Hematopoietic multipotent progenitor cell treated with erythropoietin and hydrocortisone succinate and interleukin-3 and kit ligand, for 15 days (in vitro differentiated cells): ENCODE measurements around the gene ZNF8.
"Not testable (repeated sequence)": the region's sequence is repeated elsewhere in the genome, so short reads cannot be mapped to it uniquely, and the experiment has no call there.

Experiments
- DNase-seq: peaks from one replicate; pipeline ENCODE4 v3.0.0-alpha.2; 2015; ENCODE audit warnings: low spot score

The ZNF8 gene

DNA sequence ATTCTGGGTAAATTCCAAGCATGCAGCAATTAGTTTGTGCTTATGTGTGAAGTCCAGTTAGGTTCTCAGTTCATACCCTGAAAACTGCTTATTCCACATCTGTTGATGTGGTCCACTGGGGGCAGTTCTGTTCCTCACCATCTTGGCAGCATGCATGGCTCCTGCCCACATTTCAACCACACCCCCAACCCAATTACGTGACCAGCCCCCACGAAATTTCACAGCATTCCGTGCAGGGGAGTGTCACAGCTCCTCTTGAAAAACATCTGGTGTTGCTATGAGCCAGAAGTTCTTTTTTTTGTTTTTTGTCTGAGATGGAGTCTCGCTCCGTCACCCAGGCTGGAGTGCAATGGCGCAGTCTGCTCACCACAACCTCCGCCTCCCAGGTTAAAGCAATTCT, 17.3 kb downstream of the ZNF8 start:
- no peak for DNase-seq

DNA sequence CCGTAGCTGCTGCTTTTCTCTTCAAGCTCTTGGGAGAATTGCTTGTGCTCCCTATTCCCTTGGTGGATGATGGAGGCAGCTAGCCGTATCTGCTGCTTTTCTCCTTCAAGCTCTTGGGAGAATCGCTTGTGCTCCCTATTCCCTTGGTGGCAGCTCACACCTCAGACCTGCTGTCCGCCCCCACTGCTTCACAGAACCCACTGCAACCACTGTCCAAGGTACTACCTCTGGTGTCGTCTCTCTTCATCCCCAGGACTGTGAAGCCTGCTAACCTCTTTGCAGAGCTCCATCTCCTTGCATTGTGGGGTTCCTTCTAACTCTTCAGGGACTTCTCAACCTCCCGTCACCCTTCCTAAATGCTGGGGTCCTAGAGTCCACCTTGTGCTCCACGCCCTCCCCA, 21.9 kb downstream of the ZNF8 start:
- DNase-seq, result no peak

DNA sequence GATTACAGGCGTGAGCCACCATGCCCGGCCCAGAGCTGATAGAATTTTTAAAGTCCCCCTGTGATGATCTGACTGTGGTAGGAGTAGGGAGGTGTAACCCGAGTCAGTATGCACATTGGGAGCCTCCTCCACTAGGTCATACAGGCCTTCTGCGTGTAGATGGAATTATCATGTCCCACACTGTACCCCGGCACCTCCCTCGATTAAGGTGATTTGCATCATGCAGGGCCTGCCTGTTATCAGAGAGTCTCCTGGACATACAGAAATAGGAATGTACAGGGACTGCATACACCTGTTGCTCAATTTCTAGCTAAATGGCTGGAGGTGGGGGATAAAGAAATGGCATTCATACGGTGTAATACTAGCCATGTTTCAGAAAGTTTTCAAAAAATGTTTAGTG, 25.5 kb downstream of the ZNF8 start:
- DNase-seq, result no peak

DNA sequence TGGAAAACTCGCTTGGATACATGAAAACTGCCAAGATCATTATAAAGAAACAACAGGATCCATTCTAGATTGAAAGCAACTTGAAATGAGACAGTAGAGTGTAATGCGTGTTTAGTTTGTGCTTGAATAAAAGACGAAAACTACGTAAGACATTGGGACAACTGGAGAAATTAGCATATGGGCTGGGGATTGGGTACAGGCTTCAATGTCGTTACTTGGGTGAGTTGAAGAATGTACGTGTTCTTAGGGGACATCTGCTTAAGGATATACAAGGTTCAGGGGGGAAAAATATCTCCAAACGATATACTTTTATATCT, 26.0 kb downstream of the ZNF8 start:
- no peak for DNase-seq

GRCh38 chr19:58305065-58305931, 26.5 kb downstream of the ZNF8 start, which contains the start of gene ERVK3-1:
TSS of gene ERVK3-1 (plus strand) at chr19:58305377. CDS start at chr19:58312169, 6,792 bp downstream.
- peak; percentile 98 for DNase-seq

DNA sequence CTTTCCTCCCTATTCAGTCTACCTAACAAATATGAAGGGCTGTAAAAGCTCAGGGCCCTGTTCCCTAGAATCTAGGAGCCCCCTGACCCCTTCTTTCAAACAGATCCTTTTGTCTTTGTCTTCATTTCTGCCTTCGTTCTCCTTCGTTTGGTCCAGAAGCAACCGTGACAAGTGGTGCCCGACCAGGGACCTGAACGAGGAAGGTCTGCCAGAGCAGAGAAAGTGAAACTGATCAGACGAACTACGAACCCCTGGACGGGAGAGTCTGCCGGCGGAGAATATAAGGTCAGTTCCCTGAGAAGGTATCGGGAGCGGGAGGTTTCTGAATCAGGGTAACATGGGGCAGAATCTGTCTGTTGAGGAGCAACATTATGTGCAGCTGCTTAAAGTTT, 27.2 kb downstream of the ZNF8 start:
- no peak for DNase-seq

GRCh38 chr19:58307736-58308135, 29.0 kb downstream of the ZNF8 start:
- DNase-seq, result no peak

GRCh38 chr19:58310685-58311084, 31.9 kb downstream of the ZNF8 start:
- DNase-seq, result not testable (repeated sequence)

GRCh38 chr19:58311345-58311865, 32.6 kb downstream of the ZNF8 start:
- DNase-seq, result no peak

GRCh38 chr19:58315580-58315979, 36.8 kb downstream of the ZNF8 start:
- no peak for DNase-seq

GRCh38 chr19:58317476-58318072, 38.8 kb downstream of the ZNF8 start:
- peak; percentile 26 for DNase-seq

DNA sequence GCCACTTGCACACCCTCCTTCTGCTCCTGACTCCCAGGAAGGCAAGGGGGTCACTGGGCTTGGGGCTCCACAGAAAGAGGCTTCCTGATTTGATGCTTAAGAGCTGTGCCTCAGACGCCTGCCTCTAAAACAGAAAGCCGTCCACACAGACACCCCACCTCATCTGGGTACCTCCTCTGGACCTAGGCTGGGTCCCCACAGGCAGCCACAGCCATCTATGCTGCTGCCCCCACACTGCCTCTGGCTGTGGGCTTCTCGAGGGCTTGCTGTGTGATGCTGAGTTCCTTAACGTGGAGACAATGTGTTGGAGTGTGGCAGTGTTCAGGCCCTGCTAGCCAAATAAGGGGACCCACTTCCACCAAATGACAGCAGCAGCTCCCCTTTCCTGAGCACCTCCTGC, 39.5 kb downstream of the ZNF8 start:
- no peak for DNase-seq

DNA sequence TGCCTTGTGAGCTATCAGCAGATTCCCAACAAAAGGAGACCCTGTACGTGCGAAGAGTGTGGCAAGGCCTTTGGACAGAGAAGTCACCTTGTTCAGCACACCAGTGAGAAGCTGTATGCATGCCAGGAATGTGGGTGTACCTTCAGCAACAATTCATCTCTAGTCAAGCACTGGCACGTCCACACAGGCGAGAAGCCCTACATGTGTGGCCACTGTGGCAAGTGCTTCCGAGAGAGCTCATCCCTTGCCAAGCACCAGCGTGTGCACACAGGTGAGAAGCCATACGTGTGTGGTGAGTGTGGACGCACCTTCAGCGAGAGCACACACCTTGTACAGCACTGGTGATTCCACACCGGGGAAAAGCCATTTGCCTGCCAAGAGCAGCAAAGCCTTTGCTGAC, 40.5 kb downstream of the ZNF8 start:
- no peak for DNase-seq

GRCh38 chr19:58325311-58326022, 46.7 kb downstream of the ZNF8 start:
- DNase-seq, result no peak

- DNase-seq, result no peak
These were observed 47.8 kb downstream of the ZNF8 start for GRCh38 chr19:58326501-58326913.

DNA sequence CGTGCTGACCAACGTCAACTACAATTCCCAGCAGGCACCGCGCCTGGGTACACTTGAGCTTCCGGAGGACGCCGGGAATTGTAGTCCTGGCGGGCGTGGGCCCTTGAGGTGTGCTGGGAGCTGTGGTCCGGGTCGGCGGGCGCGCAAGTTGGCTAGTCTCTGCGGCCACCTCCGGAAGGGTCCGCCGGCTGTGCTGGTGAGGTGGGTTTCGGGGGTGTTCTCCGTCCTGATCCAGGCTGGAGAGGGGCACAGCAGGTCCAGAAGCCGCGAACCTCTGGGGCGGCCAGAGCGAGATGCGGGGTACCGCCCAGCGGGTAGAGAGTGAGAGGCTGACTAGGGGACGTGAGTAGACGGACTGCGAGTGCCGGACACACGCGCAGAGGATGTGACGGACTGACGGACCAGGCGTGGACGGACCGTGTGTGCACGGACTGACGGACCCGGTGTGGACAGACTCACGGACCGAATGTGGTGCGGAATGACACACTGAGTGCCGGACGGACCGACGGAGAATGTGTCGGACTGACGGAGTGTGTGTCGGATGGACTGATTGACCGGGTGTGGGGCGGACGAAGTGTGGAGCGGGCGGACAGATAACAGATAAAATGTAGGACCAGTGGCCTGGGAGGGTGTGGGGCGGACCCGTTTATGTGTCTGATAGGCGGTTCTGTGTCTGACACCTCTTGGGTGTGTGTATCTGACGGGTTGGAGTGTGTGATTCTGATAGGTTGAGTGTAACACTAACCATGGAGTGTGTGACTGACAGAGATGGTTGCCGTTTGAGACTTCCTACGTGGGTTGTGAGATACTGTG, 48.4 kb downstream of the ZNF8 start, which contains the start of gene ZSCAN22:
ZSCAN22 (plus strand) TSS at position 81 of the 813 bp plus-strand sequence. CDS start 7,809 bp downstream, outside the sequence.
- peak; percentile 95 for DNase-seq

- DNase-seq, result no peak
These were observed 50.2 kb downstream of the ZNF8 start for GRCh38 chr19:58328999-58329398.

DNA sequence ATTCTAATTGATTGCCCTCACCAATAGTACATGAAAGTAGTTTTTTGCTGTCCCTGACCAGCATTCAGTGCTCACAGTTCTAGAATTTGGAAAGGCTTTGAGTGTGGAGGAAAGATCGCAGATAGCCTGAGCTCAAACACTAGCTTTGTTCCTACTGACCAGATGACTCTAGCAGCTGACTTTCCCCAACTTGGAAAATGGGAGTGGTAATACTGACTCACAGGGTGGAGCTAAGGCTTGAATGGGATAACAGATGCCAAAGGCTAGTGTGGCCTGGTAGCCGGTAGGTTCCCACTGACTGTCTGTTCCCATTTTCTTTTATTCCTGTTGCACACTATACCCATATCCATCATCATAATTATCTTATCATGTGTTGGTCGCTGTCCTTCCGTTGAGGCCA, 51.7 kb downstream of the ZNF8 start:
- no peak for DNase-seq

DNA sequence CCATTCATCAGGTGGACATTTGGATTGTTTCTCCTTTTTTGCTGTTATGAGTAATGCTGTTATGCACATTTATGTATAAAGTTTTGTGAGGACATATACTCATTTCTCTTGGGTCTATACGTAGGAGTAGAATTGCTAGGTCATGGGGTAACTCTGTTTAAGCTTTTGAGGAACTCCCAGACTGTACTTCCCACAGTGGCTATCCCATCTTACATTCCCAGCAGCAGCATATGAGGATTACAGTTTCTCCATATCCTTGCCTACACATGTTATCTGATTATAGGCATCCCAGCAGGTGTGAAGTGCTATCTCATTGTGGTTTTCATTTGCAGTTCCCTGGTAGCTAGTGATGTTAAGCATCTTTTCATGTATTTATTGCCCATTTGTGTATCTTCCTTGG, 53.9 kb downstream of the ZNF8 start:
- DNase-seq, result no peak

GRCh38 chr19:58334691-58335249, 56.0 kb downstream of the ZNF8 start:
- no peak for DNase-seq

DNA sequence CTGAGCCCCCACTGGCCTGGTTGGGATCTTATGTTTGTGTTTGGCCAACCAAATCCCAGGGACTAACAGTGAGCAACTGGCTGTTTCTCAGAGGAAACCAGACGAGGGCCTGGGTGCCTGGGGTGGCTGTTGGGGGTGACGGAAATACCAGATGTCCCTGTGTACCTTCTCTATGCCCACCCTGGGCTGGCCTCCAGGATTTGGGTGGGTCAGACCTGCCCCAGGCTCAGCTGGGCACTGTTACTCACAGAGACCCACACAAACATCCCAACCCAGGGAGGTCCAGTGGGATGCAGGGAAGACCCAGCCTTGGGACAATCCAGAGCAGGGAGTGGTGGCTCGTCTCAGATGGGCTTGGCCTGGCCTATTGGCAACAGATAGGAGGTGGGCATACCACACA, 56.9 kb downstream of the ZNF8 start:
- no peak for DNase-seq

GRCh38 chr19:58336216-58336615, 57.5 kb downstream of the ZNF8 start:
- DNase-seq, result no peak
